ENCODE measurements around the gene MREG. TPM values are rescaled to one million over a fixed set of nuclear protein-coding genes. Genes with fewer than 3 reads are reported as not detected.

MREG gene
- total and polyA plus RNA-seq, 7 donors: 0.99 to 8.8 (median 1.5) TPM

DNA sequence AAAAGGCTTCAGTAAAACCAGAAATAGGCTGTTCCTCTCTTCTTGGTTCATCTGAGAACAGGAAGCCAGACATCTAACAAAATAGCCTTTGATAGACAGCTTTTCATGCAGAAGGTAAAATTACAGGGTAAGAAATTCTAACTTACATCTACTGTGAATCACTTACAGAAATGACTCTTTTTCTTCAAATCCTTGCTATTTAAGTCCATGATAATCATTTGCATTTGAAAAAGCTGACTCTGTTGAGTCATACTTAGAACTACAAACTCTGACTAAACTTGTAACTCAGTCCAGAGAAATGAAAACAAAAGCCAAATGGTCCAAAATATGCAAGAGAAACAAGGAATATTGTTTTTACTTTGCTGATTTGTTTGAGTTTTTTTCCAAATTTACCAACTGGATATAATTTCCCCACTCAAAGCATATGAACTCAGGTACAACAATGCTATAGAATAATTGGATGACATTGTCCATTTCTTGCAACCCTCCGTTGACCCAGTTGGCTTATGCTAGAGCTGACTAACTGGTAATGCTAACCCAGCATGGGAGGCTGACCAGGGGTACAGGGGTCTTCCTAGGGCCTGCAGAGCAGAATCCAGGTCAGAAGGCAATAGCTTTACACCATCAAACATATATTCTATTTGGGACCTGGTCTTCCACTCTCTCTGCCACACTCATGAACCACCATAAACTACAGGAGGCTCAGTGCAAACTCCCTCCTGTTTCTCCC, 18.8 kb upstream of the MREG start:
- WGBS, 2 donors: 84 to 95% methylated on average over 1 of the region's 1 CpG
- Histone ChIP-seq H3K27me3 (no peaks in the 10 kb centered on the region), H3K4me3 (no peak overlapping the region), H3K27ac (no peak overlapping the region), H3K36me3 (peaks cover 0 to 17% (median 0%) of the 10 kb centered on the region in 4 donors), H3K4me1 (no peaks in the 10 kb centered on the region), H3K9me3 (no peaks in the 10 kb centered on the region)
- TF ChIP-seq POLR2AphosphoS5 (IDR thresholded peaks at IDR 0.05) (no peak), EP300 (IDR thresholded peaks at IDR 0.05) (no peak), CTCF (IDR thresholded peaks at IDR 0.05) (no peak), POLR2A (IDR thresholded peaks at IDR 0.05) (no peak)
- intact Hi-C loops (cut with DNase I): loop anchor here (10.0 kb wide), 1 partner anchor 633 kb away; no protein-coding TSS in a partner anchor
- DNase-seq: no peak

GRCh38 chr2:216030216-216030615, 16.9 kb upstream of the MREG start:
- Histone ChIP-seq H3K36me3 (peaks cover 0 to 12% (median 0%) of the 10 kb centered on the region in 4 donors), H3K27me3 (no peaks in the 10 kb centered on the region), H3K4me3 (no peak overlapping the region), H3K4me1 (no peaks in the 10 kb centered on the region), H3K9me3 (no peaks in the 10 kb centered on the region), H3K27ac (no peak overlapping the region)
- 94 to 96% methylated on average over 3 of the region's 3 CpGs for WGBS, 2 donors
- no peak for DNase-seq
- TF ChIP-seq POLR2A (IDR thresholded peaks at IDR 0.05) (no peak), CTCF (IDR thresholded peaks at IDR 0.05) (no peak), POLR2AphosphoS5 (IDR thresholded peaks at IDR 0.05) (no peak)
- intact Hi-C loops (cut with DNase I): loop anchor here (10.0 kb wide), 1 partner anchor 635 kb away; no protein-coding TSS in a partner anchor

DNA sequence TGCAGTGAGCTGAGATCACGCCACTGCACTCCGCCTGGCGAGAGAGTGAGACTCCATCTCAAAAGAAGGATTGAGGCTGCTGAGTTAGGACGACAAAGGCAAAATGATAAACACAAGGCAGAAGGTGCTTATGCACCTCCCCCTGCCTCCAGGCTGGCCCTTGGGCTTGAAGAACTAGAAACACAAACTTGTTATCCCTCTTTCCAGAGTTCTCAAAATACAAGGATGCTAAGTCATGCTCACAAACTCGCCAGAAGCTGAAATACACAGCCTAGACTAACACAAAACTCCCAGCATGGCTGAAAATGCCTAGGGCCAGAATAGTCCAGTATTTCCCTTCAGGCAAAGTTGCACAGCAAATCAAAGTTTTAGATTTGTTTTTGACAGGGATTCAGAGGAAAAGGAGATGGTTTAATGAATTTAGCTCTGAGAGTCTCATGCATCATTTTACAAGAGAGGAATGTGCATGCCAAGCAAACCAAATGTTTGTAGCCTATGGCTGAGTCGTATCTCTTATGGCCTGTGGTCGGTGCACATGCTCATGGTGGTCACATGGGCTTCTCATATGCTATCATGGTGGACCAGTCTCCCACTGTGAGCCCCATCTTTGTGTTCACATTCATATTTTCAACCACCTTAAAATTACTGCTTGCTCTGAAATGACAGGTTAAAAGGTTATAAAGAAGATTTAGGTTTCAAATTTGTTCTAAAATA, 16.2 kb upstream of the MREG start:
- Histone ChIP-seq H3K27ac (no peak overlapping the region), H3K4me3 (no peak overlapping the region), H3K4me1 (no peaks in the 10 kb centered on the region), H3K27me3 (no peaks in the 10 kb centered on the region), H3K9me3 (no peaks in the 10 kb centered on the region), H3K36me3 (peaks cover 0 to 12% (median 0%) of the 10 kb centered on the region in 4 donors)
- TF ChIP-seq POLR2A (IDR thresholded peaks at IDR 0.05) (no peak), POLR2AphosphoS5 (IDR thresholded peaks at IDR 0.05) (no peak), EP300 (IDR thresholded peaks at IDR 0.05) (no peak), CTCF (IDR thresholded peaks at IDR 0.05) (no peak)
- no peak for DNase-seq
- intact Hi-C loops (cut with DNase I): loop anchor here (10.0 kb wide), 1 partner anchor 635 kb away; no protein-coding TSS in a partner anchor
- 91 to 94% methylated on average over 7 of the region's 7 CpGs for WGBS, 2 donors

GRCh38 chr2:216024779-216025336, 11.5 kb upstream of the MREG start:
- Histone ChIP-seq H3K4me1 (no peaks in the 10 kb centered on the region), H3K27ac (no peak overlapping the region), H3K36me3 (peaks cover 0 to 7% (median 0%) of the 10 kb centered on the region in 4 donors), H3K27me3 (no peaks in the 10 kb centered on the region), H3K4me3 (no peak overlapping the region), H3K9me3 (no peaks in the 10 kb centered on the region)
- DNase-seq: no peak
- WGBS, 2 donors: 90 to 95% methylated on average over 7 of the region's 7 CpGs
- intact Hi-C loops (cut with DNase I): no loop called here
- TF ChIP-seq EP300 (IDR thresholded peaks at IDR 0.05) (no peak), POLR2A (IDR thresholded peaks at IDR 0.05) (no peak), POLR2AphosphoS5 (IDR thresholded peaks at IDR 0.05) (no peak), CTCF (IDR thresholded peaks at IDR 0.05) (no peak)

Data from sigmoid colon (tissue), 7 donors.